Stomach smooth muscle (tissue), 2 donors: ENCODE data around the gene TMEM178B.
"Not testable (repeated sequence)": the region's sequence is repeated elsewhere in the genome, so short reads cannot be mapped to it uniquely, and the experiment has no call there.

ENCODE experiments used
- H3K27ac ChIP-seq: one replicate; pipeline ENCODE4 v1.7.0; 2013; ENCODE audit warnings: mild to moderate bottlenecking, low read length, inconsistent platforms
- H3K27me3 ChIP-seq, 2 donors: one replicate each; pipeline ENCODE4 v1.7.0; 2013; ENCODE audit warnings: low read length in 2 of 2; ENCODE audit not compliant: insufficient read depth in 2 of 2, control insufficient read depth in 1 of 2
- H3K36me3 ChIP-seq, 2 donors: one replicate each; pipeline ENCODE4 v1.7.0; 2013; ENCODE audit warnings: low read length in 2 of 2; ENCODE audit not compliant: control insufficient read depth in 2 of 2, insufficient read depth in 2 of 2
- H3K4me1 ChIP-seq: one replicate; pipeline ENCODE4 v1.7.0; 2013; ENCODE audit warnings: low read length; ENCODE audit not compliant: control insufficient read depth, insufficient read depth
- H3K4me3 ChIP-seq, 2 donors: one replicate each; pipeline ENCODE4 v1.7.0; 2013; ENCODE audit warnings: low read length in 2 of 2
- H3K9ac ChIP-seq, 2 donors: one replicate each; pipeline ENCODE4 v1.7.0; 2013; ENCODE audit warnings: low read length in 2 of 2, mild to moderate bottlenecking in 1 of 2
- H3K9me3 ChIP-seq, 2 donors: one replicate each; pipeline ENCODE4 v1.7.0; 2013; ENCODE audit warnings: low read length in 2 of 2; ENCODE audit not compliant: control insufficient read depth in 2 of 2
- donor health status: healthy.
- donor health status: Pancreatic carcinoma.

TMEM178B gene

GRCh38 chr7:141045842-141046620, 27.8 kb upstream of the TMEM178B start:
- H3K9me3 ChIP-seq = no peaks in the 10 kb centered on the region
- no peaks in the 10 kb centered on the region for H3K27me3 ChIP-seq
- no peaks in the 10 kb centered on the region for H3K36me3 ChIP-seq
- H3K4me1 ChIP-seq = no peaks in the 10 kb centered on the region
- H3K9ac ChIP-seq = no peak overlapping the region
- no peak overlapping the region for H3K27ac ChIP-seq
- no peak overlapping the region for H3K4me3 ChIP-seq

- H3K36me3 ChIP-seq = no peaks in the 10 kb centered on the region
- no peak overlapping the region for H3K4me3 ChIP-seq
- H3K9me3 ChIP-seq = no peaks in the 10 kb centered on the region
- H3K9ac ChIP-seq = no peak overlapping the region
- H3K4me1 ChIP-seq = no peaks in the 10 kb centered on the region
- H3K27me3 ChIP-seq = no peaks in the 10 kb centered on the region
- H3K27ac ChIP-seq = no peak overlapping the region
Observed at GRCh38 chr7:141053626-141054025, 20.2 kb upstream of the TMEM178B start.

GRCh38 chr7:141055146-141055545, 18.7 kb upstream of the TMEM178B start:
- Histone ChIP-seq H3K36me3 (no peaks in the 10 kb centered on the region), H3K4me1 (no peaks in the 10 kb centered on the region), H3K9ac (no peak overlapping the region), H3K4me3 (no peak overlapping the region), H3K27ac (no peak overlapping the region), H3K27me3 (no peaks in the 10 kb centered on the region), H3K9me3 (no peaks in the 10 kb centered on the region)

- Histone ChIP-seq H3K9me3 (no peaks in the 10 kb centered on the region), H3K9ac (no peak overlapping the region), H3K4me1 (no peaks in the 10 kb centered on the region), H3K36me3 (no peaks in the 10 kb centered on the region), H3K27me3 (no peaks in the 10 kb centered on the region), H3K27ac (no peak overlapping the region), H3K4me3 (no peak overlapping the region)
Observed at GRCh38 chr7:141057788-141058187, 16.1 kb upstream of the TMEM178B start.

- H3K27ac ChIP-seq, H3K9ac ChIP-seq, H3K36me3 ChIP-seq, H3K27me3 ChIP-seq, H3K4me3 ChIP-seq, H3K9me3 ChIP-seq: not testable (repeated sequence)
- peaks cover 16% of the 10 kb centered on the region for H3K4me1 ChIP-seq
Observed at GRCh38 chr7:141067856-141068255, 6.0 kb upstream of the TMEM178B start.

- Histone ChIP-seq H3K4me1 (peaks cover 32% of the 10 kb centered on the region), H3K27me3 (peaks cover 0 to 12% of the 10 kb centered on the region in 2 donors), H3K9me3 (no peaks in the 10 kb centered on the region), H3K36me3 (no peaks in the 10 kb centered on the region), H3K27ac (no peak overlapping the region), H3K4me3 (peak overlapping the region; percentile 59 to 79), H3K9ac (peak overlapping the region; percentile 45 to 51)
Observed at GRCh38 chr7:141071260-141071854, 2.5 kb upstream of the TMEM178B start.

- Histone ChIP-seq H3K9me3 (no peaks in the 10 kb centered on the region), H3K36me3 (no peaks in the 10 kb centered on the region), H3K27me3 (peaks cover 0 to 16% of the 10 kb centered on the region in 2 donors), H3K4me1 (peaks cover 32% of the 10 kb centered on the region), H3K4me3 (peak overlapping the region; percentile 59 to 79), H3K27ac (no peak overlapping the region), H3K9ac (peak overlapping the region; percentile 45 to 51)
Observed at GRCh38 chr7:141071855-141072547, 1.9 kb upstream of the TMEM178B start.

GRCh38 chr7:141072548-141073172, 1.2 kb upstream of the TMEM178B start:
- Histone ChIP-seq H3K9ac (peak overlapping the region in 1 of 2 donors; percentile 45), H3K9me3 (no peaks in the 10 kb centered on the region), H3K27me3 (peaks cover 0 to 16% of the 10 kb centered on the region in 2 donors), H3K4me3 (peak overlapping the region; percentile 59 to 79), H3K27ac (no peak overlapping the region), H3K36me3 (no peaks in the 10 kb centered on the region), H3K4me1 (peaks cover 32% of the 10 kb centered on the region)

- Histone ChIP-seq H3K36me3 (no peaks in the 10 kb centered on the region), H3K9ac (peak overlapping the region in 1 of 2 donors; percentile 24), H3K4me3 (peak overlapping the region; percentile 50 to 79), H3K4me1 (peaks cover 32% of the 10 kb centered on the region), H3K27me3 (peaks cover 0 to 16% of the 10 kb centered on the region in 2 donors), H3K9me3 (no peaks in the 10 kb centered on the region), H3K27ac (no peak overlapping the region)
Observed at GRCh38 chr7:141073173-141073640, 657 bp upstream of the TMEM178B start.

GRCh38 chr7:141074162-141074991, 513 bp downstream of the TMEM178B start:
- H3K4me1 ChIP-seq = peaks cover 32% of the 10 kb centered on the region
- H3K9ac ChIP-seq = peak overlapping the region in 1 of 2 donors; percentile 2
- H3K4me3 ChIP-seq = peak overlapping the region; percentile 63 to 79
- no peaks in the 10 kb centered on the region for H3K36me3 ChIP-seq
- no peak overlapping the region for H3K27ac ChIP-seq
- H3K9me3 ChIP-seq = no peaks in the 10 kb centered on the region
- peaks cover 0 to 16% of the 10 kb centered on the region in 2 donors for H3K27me3 ChIP-seq
